Measurements from ENCODE around the gene GNG12. TPM values are rescaled to one million over a fixed set of nuclear protein-coding genes. Genes with fewer than 3 reads are reported as not detected.

GNG12 gene
- total and polyA plus RNA-seq, 9 of the 15 experiments (the other 6 are each of a cell fraction or from before 2014, with no cell fraction given): 2.6 to 6.0 (median 4.1) TPM

DNA sequence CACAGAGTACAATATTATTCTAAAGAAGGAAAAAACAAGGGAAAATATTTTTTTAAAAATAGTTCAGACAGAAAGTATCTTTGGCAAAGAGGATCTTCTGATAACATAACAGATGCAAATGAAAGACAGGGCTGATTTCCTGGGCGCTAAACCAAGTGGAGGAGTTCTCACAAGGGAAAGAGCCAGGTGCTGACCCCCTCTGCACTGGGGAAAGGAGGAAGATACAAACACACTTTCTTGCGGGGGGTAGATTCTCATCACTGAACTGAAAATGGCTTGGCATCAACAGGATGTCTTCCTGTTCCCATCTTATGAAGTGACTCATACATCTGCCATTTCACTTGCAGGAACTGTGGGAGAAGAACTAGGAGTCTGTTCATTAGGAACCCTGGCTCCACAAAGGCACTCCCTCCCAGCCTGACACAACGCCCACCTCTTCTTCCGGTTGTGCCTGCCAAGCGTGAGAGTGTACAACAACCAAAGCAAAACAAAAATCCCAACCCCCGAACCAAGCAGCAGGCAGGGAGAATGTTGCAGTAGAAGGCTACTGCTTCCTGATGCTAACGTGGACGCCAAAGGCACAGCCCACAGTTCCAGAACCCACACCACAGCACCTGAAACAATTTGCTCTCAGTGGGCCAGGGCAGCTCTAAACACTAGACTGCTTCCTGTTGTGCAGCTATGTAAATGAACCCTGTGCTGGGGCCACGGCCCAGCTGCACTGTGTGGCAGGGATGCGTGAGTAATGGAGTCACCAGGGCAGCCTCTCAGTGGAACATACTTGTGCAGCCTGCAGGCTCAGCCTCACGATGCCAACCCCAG is 97.2 kb downstream of the GNG12 start (continued):
- TF ChIP-seq, protein P1, sequence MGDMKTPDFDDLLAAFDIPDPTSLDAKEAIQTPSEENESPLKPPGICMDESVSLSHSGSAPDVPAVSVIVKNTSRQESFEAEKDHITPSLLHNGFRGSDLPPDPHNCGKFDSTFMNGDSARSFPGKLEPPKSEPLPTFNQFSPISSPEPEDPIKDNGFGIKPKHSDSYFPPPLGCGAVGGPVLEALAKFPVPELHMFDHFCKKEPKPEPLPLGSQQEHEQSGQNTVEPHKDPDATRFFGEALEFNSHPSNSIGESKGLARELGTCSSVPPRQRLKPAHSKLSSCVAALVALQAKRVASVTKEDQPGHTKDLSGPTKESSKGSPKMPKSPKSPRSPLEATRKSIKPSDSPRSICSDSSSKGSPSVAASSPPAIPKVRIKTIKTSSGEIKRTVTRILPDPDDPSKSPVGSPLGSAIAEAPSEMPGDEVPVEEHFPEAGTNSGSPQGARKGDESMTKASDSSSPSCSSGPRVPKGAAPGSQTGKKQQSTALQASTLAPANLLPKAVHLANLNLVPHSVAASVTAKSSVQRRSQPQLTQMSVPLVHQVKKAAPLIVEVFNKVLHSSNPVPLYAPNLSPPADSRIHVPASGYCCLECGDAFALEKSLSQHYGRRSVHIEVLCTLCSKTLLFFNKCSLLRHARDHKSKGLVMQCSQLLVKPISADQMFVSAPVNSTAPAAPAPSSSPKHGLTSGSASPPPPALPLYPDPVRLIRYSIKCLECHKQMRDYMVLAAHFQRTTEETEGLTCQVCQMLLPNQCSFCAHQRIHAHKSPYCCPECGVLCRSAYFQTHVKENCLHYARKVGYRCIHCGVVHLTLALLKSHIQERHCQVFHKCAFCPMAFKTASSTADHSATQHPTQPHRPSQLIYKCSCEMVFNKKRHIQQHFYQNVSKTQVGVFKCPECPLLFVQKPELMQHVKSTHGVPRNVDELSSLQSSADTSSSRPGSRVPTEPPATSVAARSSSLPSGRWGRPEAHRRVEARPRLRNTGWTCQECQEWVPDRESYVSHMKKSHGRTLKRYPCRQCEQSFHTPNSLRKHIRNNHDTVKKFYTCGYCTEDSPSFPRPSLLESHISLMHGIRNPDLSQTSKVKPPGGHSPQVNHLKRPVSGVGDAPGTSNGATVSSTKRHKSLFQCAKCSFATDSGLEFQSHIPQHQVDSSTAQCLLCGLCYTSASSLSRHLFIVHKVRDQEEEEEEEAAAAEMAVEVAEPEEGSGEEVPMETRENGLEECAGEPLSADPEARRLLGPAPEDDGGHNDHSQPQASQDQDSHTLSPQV (IDR thresholded peaks at IDR 0.05): peak; percentile 82
- TF ChIP-seq RAD21 (CRISPR knock-in tag; conservative IDR thresholded peaks at IDR 0.05 in 1 of 2, IDR thresholded peaks at IDR 0.05 in 1 of 2): no peak
- 0 out of 2 replicates have a peak, but pooled peaks have one; percentile 8 for TF ChIP-seq KLF13 (tag; IDR thresholded peaks at IDR 0.05; ENCODE audit: borderline replicate concordance, low read depth)
- peak; percentile 51 for TF ChIP-seq GABPA (tag; conservative IDR thresholded peaks at IDR 0.05; ENCODE audit: low read depth)
- TF ChIP-seq CTBP1 (IDR thresholded peaks at IDR 0.05; ENCODE audit: borderline replicate concordance): peak; percentile 41; the same call in 1 of the 2 replicates
- peak in 1 of 2 experiments; percentile 59; a peak in 1 of 4 replicates for TF ChIP-seq MAZ (CRISPR knock-in tag; conservative IDR thresholded peaks at IDR 0.05 in 1 of 2, IDR thresholded peaks at IDR 0.05 in 1 of 2)
- TF ChIP-seq ID3 (CRISPR knock-in tag; IDR thresholded peaks at IDR 0.05): no peak
- peak; percentile 27; the same call in 1 of the 2 replicates for TF ChIP-seq ID3 (tag; IDR thresholded peaks at IDR 0.05)
- TF ChIP-seq, protein P2, sequence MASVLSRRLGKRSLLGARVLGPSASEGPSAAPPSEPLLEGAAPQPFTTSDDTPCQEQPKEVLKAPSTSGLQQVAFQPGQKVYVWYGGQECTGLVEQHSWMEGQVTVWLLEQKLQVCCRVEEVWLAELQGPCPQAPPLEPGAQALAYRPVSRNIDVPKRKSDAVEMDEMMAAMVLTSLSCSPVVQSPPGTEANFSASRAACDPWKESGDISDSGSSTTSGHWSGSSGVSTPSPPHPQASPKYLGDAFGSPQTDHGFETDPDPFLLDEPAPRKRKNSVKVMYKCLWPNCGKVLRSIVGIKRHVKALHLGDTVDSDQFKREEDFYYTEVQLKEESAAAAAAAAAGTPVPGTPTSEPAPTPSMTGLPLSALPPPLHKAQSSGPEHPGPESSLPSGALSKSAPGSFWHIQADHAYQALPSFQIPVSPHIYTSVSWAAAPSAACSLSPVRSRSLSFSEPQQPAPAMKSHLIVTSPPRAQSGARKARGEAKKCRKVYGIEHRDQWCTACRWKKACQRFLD (CRISPR knock-in tag; IDR thresholded peaks at IDR 0.05): peak; percentile 75
- TF ChIP-seq SMAD4 (CRISPR knock-in tag; conservative IDR thresholded peaks at IDR 0.05): 0 out of 2 replicates have a peak, but pooled peaks have one; percentile 25
- TF ChIP-seq, protein P3, sequence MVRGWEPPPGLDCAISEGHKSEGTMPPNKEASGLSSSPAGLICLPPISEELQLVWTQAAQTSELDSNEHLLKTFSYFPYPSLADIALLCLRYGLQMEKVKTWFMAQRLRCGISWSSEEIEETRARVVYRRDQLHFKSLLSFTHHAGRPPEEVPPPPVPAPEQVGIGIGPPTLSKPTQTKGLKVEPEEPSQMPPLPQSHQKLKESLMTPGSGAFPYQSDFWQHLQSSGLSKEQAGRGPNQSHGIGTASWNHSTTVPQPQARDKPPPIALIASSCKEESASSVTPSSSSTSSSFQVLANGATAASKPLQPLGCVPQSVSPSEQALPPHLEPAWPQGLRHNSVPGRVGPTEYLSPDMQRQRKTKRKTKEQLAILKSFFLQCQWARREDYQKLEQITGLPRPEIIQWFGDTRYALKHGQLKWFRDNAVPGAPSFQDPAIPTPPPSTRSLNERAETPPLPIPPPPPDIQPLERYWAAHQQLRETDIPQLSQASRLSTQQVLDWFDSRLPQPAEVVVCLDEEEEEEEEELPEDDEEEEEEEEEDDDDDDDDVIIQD (CRISPR knock-in tag; IDR thresholded peaks at IDR 0.05): no peak

All from K562 (cell line).